ENCODE data around the gene FXYD7.
"Not testable (repeated sequence)": the region's sequence is repeated elsewhere in the genome, so short reads cannot be mapped to it uniquely, and the experiment has no call there.

FXYD7 gene

DNA sequence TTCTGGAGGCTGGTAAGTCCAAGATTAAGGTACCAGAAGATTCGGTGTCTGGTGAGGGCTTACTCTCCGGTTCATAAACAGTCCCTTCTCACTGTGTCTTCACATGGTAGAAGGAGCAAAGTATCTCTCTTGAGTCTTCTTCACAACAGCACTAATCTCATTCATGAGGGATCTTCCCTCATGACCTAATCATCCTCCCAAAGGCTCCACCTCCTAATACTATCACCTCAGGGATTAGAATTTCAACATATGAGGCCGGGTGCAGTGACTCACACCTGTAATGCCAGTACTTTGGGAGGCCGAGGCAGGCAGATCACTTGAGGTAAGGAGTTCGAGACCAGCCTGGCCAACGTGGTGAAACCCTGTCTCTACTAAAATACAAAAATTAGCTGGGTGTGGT lies 53.8 kb downstream of the FXYD7 start:
- H3K4me3 Mint-ChIP-seq; H3K36me3 Mint-ChIP-seq (ENCODE audit: low read depth); H3K9me3 Mint-ChIP-seq; H3K27ac Mint-ChIP-seq: not testable (repeated sequence)
- H3K4me1 Mint-ChIP-seq (ENCODE audit: low read depth) = peaks cover 14% of the 10 kb centered on the region
- peaks cover 19% of the 10 kb centered on the region for H3K27me3 Mint-ChIP-seq (ENCODE audit: low read depth)

DNA sequence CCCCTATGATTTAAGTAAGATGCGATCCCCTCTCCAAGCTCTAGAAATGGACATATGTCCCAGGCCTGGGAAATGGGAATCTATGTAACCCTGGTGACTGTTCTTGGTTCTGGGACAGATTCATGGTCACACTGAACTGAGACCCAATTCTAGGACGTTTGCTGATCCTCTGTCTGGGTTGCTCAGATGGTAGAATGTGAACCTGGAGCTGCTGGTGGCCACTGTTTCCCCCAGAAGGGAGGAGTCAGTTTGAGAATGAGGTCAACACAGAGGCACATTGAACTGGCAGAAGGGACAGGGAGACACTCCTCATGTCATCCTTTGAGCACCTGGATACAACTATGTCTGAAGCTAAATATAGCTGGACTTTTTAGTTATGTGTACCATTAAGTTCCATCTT lies 56.4 kb downstream of the FXYD7 start:
- Mint-ChIP-seq H3K27ac (no peak overlapping the region), H3K9me3 (no peaks in the 10 kb centered on the region), H3K36me3 (ENCODE audit: low read depth) (peaks cover 1% of the 10 kb centered on the region), H3K4me3 (no peak overlapping the region), H3K4me1 (ENCODE audit: low read depth) (peaks cover 30% of the 10 kb centered on the region), H3K27me3 (ENCODE audit: low read depth) (peaks cover 11% of the 10 kb centered on the region)

GRCh38 chr19:35202722-35203688 lies 60.0 kb downstream of the FXYD7 start:
- peak overlapping the region; percentile 52 for H3K27ac Mint-ChIP-seq
- H3K9me3 Mint-ChIP-seq = peaks cover 4% of the 10 kb centered on the region
- H3K4me3 Mint-ChIP-seq = no peak overlapping the region
- no peaks in the 10 kb centered on the region for H3K36me3 Mint-ChIP-seq (ENCODE audit: low read depth)
- H3K4me1 Mint-ChIP-seq (ENCODE audit: low read depth) = peaks cover 57% of the 10 kb centered on the region
- H3K27me3 Mint-ChIP-seq (ENCODE audit: low read depth) = no peaks in the 10 kb centered on the region
